GM06990 (cell line): Measurements from ENCODE around the gene ELAVL2.

Experiments used
- DNase-seq: peaks from one replicate; pipeline ENCODE4 v3.0.0-alpha.2; 2011; ENCODE audit not compliant: insufficient read length; ENCODE audit errors: extremely low read depth
- H3K27me3 ChIP-seq: replicated peaks from 2 replicates; pipeline ENCODE4 v1.6.0; 2011; ENCODE audit warnings: low read length; ENCODE audit not compliant: control insufficient read depth, insufficient read depth
- H3K36me3 ChIP-seq: 2 replicates; pipeline ENCODE4 v1.5.1; 2011; ENCODE audit warnings: low read length; ENCODE audit not compliant: control insufficient read depth, insufficient read depth
- H3K4me3 ChIP-seq: replicated peaks from 2 replicates; pipeline ENCODE4 v1.5.1; 2011; ENCODE audit warnings: low read depth, mild to moderate bottlenecking, control low read depth, low read length
- TF ChIP-seq, protein P1 (sequence below): IDR thresholded peaks from 2 replicates; pipeline ENCODE4 v1.5.1; 2011; ENCODE audit warnings: low read length, control low read depth, mild to moderate bottlenecking, inconsistent platforms; ENCODE audit not compliant: insufficient read depth, poor library complexity, severe bottlenecking

Gene ELAVL2

GRCh38 chr9:23752859-23753258, 73.2 kb downstream of the ELAVL2 start:
- H3K4me3 ChIP-seq, result no peak overlapping the region
- no peak for DNase-seq
- H3K27me3 ChIP-seq, result no peaks in the 10 kb centered on the region
- TF ChIP-seq, protein P1, sequence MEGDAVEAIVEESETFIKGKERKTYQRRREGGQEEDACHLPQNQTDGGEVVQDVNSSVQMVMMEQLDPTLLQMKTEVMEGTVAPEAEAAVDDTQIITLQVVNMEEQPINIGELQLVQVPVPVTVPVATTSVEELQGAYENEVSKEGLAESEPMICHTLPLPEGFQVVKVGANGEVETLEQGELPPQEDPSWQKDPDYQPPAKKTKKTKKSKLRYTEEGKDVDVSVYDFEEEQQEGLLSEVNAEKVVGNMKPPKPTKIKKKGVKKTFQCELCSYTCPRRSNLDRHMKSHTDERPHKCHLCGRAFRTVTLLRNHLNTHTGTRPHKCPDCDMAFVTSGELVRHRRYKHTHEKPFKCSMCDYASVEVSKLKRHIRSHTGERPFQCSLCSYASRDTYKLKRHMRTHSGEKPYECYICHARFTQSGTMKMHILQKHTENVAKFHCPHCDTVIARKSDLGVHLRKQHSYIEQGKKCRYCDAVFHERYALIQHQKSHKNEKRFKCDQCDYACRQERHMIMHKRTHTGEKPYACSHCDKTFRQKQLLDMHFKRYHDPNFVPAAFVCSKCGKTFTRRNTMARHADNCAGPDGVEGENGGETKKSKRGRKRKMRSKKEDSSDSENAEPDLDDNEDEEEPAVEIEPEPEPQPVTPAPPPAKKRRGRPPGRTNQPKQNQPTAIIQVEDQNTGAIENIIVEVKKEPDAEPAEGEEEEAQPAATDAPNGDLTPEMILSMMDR, result no peak
- no peaks in the 10 kb centered on the region for H3K36me3 ChIP-seq

DNA sequence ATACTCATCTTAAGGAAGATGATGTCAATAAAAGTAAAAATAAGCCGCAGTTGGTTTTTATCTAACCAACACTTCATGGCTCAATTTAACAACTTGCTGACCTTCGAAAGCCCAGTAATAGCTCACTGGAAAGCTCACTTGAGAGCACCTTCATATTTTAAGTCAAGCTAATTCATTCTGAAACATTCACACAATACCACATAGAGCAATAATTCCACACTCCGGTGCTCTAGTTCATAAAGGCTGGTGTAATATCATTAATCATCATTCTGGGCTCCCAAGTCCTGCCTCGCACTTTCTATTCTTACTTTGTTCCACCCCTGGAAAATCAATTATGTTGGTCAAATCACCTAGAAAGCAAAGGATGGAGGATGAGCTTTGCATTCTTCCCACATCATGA, 74.4 kb downstream of the ELAVL2 start:
- H3K4me3 ChIP-seq, result no peak overlapping the region
- TF ChIP-seq, protein P1, result no peak
- no peaks in the 10 kb centered on the region for H3K27me3 ChIP-seq
- no peak for DNase-seq
- H3K36me3 ChIP-seq, result no peaks in the 10 kb centered on the region

DNA sequence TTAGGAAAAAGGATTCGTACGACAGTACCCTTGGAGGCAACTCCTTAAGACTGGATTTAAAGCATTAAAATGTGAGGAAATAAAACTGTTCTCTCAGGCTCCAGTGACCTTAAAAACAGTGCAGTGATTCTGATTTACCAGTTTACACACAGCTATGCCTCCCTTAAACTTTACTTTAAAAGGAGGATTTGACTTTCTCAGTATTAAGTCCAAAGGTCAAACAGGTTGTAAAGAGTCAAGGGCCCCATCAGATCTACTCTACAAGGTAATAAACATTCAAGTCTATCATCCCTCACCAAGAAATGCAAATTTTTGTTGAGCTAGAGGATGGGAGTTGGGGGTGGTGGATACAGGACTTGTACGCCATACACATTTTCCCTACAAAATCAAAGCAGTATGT, 75.2 kb downstream of the ELAVL2 start:
- TF ChIP-seq, protein P1, result no peak
- H3K27me3 ChIP-seq, result no peaks in the 10 kb centered on the region
- no peaks in the 10 kb centered on the region for H3K36me3 ChIP-seq
- no peak overlapping the region for H3K4me3 ChIP-seq
- no peak for DNase-seq

GRCh38 chr9:23747088-23748075, 78.7 kb downstream of the ELAVL2 start:
- H3K4me3 ChIP-seq, result no peak overlapping the region
- no peaks in the 10 kb centered on the region for H3K27me3 ChIP-seq
- TF ChIP-seq, protein P1, result no peak
- no peaks in the 10 kb centered on the region for H3K36me3 ChIP-seq
- no peak for DNase-seq

DNA sequence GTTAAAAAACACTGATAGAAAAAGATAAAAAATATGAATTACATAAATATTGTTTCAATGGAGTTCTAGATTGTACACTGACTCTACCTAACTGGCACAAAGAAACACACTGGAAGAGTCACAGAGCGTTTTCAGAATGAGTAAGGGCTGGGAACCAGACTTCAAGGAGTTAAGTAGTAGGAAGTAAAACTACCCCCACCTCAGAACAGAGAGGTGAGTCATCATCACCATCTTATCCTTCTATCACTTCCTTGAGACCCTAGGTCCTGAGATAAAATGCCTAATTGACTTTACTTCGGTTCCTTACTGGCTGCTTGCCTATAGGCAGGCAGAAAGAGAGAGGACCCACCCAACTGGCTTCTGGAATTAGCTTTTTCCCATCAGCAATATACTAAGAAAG, 79.7 kb downstream of the ELAVL2 start:
- DNase-seq, result no peak

More for the DNA sequence above, 79.7 kb downstream of the ELAVL2 start:
- Histone ChIP-seq H3K36me3 (no peaks in the 10 kb centered on the region), H3K27me3 (no peaks in the 10 kb centered on the region), H3K4me3 (no peak overlapping the region)
- TF ChIP-seq, protein P1, result no peak
